Lower lobe of right lung (tissue), 2 donors: ENCODE results near the gene OTUD5. TPM values are rescaled to one million over a fixed set of nuclear protein-coding genes. Genes with fewer than 3 reads are reported as not detected.
A peak's percentile ranks its signal among the peaks of the same experiment; 100 is the strongest.

Source experiments
- ATAC-seq, 2 donors: fragments of 200-7000 bp; cut with Tn5 transposase; one replicate each; pipeline ENCODE4 v1.9.1; 2020 to 2022; ENCODE audit warnings: mild to moderate bottlenecking in 2 of 2, moderate library complexity in 2 of 2
- DNase-seq: peaks from one replicate; pipeline ENCODE4 v3.0.0-alpha.2; 2020
- H3K27ac ChIP-seq: fragments of 200-600 bp; one replicate; pipeline ENCODE4 v1.8.0; 2022
- H3K27me3 ChIP-seq: fragments of 200-600 bp; one replicate; pipeline ENCODE4 v1.8.0; 2022; ENCODE audit warnings: low read depth
- H3K36me3 ChIP-seq: fragments of 200-600 bp; one replicate; pipeline ENCODE4 v1.8.0; 2022; ENCODE audit warnings: mild to moderate bottlenecking
- H3K4me1 ChIP-seq: fragments of 200-600 bp; one replicate; pipeline ENCODE4 v1.8.0; 2022
- H3K4me3 ChIP-seq: fragments of 200-600 bp; one replicate; pipeline ENCODE4 v1.8.0; 2022; ENCODE audit warnings: mild to moderate bottlenecking
- H3K9me3 ChIP-seq: fragments of 200-600 bp; one replicate; pipeline ENCODE4 v1.8.0; 2022
- intact Hi-C: fragments of 100-400 bp; cut with DNase I; formaldehyde crosslinking; loops from one replicate; pipeline ENCODE4 v1.11.0; 2022
- total RNA-seq: library from RNA; stranded (reverse); fragmentation: NEBNext Ultra II Directional; extraction: Animal tissue kit (Norgen Biotek cat#: 25700); gene quantifications from one replicate; pipeline ENCODE4 v1.2.1, GENCODE V29; 2021
- TF ChIP-seq, protein P1 (sequence below): fragments of 200-600 bp; IDR thresholded peaks from one replicate; pipeline ENCODE4 v1.8.0; 2022; ENCODE audit warnings: antibody characterized with exemption, mild to moderate bottlenecking
- donor health status: DM: no; HTN: yes; CAD: no; lungs with severe emphysema.

Gene OTUD5
- total RNA-seq, 1 donor from 2014 or later, result 45.8 TPM

DNA sequence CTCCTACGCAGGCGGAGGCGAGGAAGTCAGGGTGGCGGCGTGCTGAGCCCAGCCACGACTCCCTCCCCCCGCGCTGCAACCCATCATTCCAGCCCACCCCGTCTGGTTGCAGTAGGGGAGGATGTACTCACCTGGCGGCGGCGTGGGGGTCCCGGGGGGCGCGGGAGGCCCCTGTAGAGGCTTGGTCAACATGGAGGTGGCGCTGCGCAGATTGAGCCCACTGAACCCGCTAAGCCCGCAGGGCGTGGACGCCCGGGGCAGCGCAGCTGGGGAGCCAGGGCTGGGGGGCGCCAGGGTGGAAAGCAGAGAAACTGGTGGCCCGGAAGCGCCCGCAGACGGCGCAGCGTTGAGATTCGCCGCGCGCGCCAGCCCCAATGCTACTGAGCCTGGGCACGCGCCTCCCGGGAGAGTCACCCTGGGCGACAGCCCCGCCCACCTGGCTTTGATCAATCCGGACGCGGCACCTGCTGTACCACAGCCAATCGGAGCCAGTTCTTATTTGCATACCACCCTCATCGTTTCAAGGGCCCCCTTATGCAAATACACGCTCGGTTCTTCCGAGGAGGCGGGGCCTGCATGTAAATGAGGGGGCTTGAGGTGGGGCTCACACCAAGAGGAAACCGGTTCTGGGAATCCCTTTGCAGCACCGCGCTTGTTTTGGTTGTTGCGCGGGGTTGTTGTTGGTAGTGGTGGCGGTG lies 38.6 kb downstream of the OTUD5 start, which contains the start of gene PIM2:
TSS of gene PIM2 (minus strand) at position 382 of the 698 bp plus-strand sequence. CDS start at position 192, 190 bp downstream.
- Histone ChIP-seq H3K27ac (peak within 1 kb of the TSS; percentile 86), H3K36me3 (peaks cover 34% of the 10 kb centered on the region), H3K4me1 (no peaks in the 10 kb centered on the region), H3K9me3 (no peaks in the 10 kb centered on the region), H3K4me3 (peak within 1 kb of the TSS; percentile 65), H3K27me3 (no peaks in the 10 kb centered on the region)
- DNase-seq (peak; percentile 94), ATAC-seq (peak; percentile 92 to 94)
- TF ChIP-seq, protein P1, sequence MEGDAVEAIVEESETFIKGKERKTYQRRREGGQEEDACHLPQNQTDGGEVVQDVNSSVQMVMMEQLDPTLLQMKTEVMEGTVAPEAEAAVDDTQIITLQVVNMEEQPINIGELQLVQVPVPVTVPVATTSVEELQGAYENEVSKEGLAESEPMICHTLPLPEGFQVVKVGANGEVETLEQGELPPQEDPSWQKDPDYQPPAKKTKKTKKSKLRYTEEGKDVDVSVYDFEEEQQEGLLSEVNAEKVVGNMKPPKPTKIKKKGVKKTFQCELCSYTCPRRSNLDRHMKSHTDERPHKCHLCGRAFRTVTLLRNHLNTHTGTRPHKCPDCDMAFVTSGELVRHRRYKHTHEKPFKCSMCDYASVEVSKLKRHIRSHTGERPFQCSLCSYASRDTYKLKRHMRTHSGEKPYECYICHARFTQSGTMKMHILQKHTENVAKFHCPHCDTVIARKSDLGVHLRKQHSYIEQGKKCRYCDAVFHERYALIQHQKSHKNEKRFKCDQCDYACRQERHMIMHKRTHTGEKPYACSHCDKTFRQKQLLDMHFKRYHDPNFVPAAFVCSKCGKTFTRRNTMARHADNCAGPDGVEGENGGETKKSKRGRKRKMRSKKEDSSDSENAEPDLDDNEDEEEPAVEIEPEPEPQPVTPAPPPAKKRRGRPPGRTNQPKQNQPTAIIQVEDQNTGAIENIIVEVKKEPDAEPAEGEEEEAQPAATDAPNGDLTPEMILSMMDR, result no peak
- intact Hi-C loops, result no loop called here

DNA sequence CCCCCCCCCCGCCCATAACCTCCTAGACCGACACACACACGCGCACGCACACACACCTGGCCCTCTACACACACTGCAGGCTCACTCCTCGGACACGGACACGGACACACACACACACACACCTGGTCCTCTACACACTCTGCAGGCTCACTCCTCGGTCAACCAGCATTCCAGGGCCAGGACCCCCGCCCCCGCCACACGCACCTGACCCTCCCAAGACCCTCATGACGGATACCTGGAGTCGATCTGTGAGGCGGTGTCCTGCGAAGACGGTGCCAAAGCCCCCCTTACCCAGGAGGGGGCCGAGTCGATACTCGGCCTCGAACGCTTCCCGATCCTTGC lies 39.1 kb downstream of the OTUD5 start:
- TF ChIP-seq, protein P1, result no peak
- peak overlapping the region; percentile 86 for H3K27ac ChIP-seq
- no peaks in the 10 kb centered on the region for H3K27me3 ChIP-seq
- ATAC-seq (peak in 1 of 2 donors; percentile 16), DNase-seq (no peak)
- peak overlapping the region; percentile 65 for H3K4me3 ChIP-seq
- H3K36me3 ChIP-seq, result peaks cover 32% of the 10 kb centered on the region
- no peaks in the 10 kb centered on the region for H3K9me3 ChIP-seq
- intact Hi-C loops, result no loop called here
- H3K4me1 ChIP-seq, result no peaks in the 10 kb centered on the region

DNA sequence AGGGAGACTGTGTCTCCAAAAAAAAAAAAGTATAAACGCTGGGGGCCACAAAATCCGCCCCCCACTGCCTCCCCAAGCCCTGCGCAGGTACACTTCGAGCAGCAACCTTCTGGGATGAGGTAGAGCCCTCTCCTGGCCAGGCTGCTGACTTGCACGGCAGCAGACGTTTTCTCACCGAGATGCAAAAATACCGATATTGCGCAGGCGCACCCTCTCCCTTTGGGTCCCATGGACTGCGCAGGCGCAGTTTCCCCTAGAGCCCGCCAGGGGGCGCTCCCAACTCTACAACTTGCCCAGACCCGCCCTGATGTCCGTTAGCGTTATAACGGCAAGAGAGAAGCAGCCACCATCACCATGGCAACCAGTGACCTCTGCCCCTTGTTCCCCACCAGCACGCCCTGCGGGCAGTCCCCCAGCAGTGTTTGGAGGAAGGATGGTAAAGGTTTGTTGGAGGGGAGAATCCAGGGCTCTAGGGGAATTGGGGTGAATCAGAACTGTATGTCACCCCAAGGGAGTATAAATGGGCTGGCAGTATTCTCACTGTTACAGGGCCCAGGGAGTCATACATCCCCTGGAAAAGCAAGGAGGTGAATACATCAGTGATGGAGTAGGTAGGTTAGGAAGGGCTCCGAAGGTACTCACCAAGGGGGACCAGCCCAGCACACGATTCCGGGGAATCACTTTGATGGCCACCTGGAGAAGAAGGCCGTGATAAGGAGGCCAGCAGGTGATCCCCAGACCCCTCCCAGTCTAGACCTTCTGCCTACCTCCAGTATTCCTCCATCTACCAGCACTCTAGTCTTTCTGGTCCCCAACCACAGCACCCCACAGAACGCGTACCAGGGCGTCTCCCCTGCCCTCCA lies 40.0 kb downstream of the OTUD5 start:
- Histone ChIP-seq H3K4me1 (peaks cover 2% of the 10 kb centered on the region), H3K27me3 (no peaks in the 10 kb centered on the region), H3K4me3 (peak overlapping the region; percentile 65), H3K9me3 (no peaks in the 10 kb centered on the region), H3K27ac (peak overlapping the region; percentile 86), H3K36me3 (peaks cover 23% of the 10 kb centered on the region)
- ATAC-seq (peak; percentile 75 to 88), DNase-seq (peak; percentile 92)
- TF ChIP-seq, protein P1, result peak; percentile 91
- intact Hi-C loops, result no loop called here

DNA sequence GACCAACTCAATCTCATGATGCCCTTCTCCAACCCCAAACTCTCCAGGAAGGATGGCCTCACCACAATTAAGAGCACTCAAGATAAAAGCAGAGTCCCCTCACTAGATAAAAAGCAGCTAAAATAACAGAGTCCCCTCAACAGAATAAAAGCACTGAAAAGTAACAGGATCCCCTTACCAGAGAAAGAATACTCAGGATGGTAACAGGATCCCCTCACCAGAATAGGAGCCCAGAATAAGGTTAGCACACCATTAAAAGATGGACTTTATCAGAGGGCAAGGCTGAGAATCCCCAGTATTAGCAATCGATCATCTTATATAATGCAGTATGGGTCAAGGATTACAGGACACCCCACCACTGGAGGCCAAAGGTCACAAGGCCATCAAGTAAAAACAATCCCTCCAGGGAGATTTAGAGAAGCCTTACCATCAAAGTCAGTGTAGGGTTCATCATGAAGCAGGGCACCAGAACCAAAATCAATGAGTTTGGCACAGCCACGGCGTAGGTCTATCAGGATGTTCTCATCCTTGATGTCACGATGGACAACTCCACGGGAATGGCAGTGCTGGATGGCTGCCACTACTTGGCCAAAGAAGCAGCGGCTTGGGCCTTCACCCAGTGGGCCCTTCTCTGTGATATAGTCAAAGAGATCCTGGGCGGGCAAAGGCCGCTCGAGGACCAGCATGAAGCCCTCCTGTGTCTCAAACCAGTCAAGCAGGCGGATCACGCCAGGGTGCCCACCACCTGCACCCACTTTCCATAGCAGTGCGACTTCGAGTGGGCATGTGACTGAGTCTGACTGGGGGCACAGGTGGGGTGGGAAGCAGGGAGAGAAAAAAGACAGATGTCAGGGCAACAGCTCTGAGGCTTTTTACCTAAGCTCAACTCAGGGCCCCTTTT lies 42.6 kb downstream of the OTUD5 start:
- no peaks in the 10 kb centered on the region for H3K9me3 ChIP-seq
- no peak overlapping the region for H3K27ac ChIP-seq
- peaks cover 21% of the 10 kb centered on the region for H3K36me3 ChIP-seq
- DNase-seq, result no peak
- no peak for ATAC-seq
- no peaks in the 10 kb centered on the region for H3K27me3 ChIP-seq
- no peak overlapping the region for H3K4me3 ChIP-seq
- peaks cover 4% of the 10 kb centered on the region for H3K4me1 ChIP-seq
- TF ChIP-seq, protein P1, result no peak
- intact Hi-C loops, result no loop called here
